Astrocyte of the hippocampus (primary cell): ENCODE results near the gene CEMIP.

Experiments used
- DNase-seq: peaks from one replicate; pipeline ENCODE4 v3.0.0; 2011; ENCODE audit warnings: low read depth, low spot score

Gene CEMIP

GRCh38 chr15:80778964-80779657 is at the start of gene CEMIP:
CEMIP (plus strand) TSS chr15:80779370; CDS start chr15:80873880, 94,510 bp downstream.
- DNase-seq, result peak; percentile 95

- no peak for DNase-seq
Measured at GRCh38 chr15:80730387-80730786, 48.8 kb upstream of the CEMIP start.

DNA sequence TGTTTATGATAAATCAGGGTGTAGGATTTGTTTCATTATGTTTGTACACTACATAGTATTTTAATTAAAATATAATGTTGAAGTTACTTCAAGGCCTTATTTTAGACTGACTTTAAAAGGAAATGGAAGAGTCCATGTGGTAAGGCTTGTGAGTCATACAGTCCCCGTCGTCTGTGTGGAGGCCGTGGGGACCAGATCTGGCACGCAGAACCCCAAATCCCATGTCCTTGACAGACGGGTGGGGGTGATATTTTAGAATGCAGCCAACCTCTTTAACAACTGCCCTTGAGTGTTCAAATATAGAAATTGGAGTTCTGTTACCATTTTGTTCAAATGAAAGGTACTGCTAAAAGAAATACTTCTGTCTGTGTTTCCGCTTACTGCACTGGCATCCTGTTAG is 48.2 kb upstream of the CEMIP start:
- no peak for DNase-seq

DNA sequence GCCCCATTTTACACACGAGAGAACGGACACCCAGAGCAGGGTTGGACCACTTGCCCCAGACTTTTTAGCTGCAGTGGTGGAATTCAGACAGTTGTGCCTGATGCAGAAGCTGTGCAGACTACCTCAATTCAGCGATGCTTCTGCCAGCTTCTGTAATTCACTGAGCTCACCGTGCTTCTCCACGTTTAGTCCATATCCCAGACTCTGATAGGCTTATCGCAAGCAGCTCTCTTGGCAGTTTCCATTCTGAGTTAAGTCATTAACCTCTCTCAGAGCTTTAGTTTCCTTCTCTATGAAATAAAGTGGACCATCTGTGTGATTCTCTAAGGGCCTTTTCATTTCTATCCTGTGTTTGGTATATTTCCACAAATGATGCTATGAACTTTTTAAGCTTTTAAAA is 47.0 kb upstream of the CEMIP start:
- no peak for DNase-seq

- DNase-seq, result no peak
Measured at GRCh38 chr15:80732818-80733217, 46.4 kb upstream of the CEMIP start.

GRCh38 chr15:80733460-80733859 is 45.7 kb upstream of the CEMIP start:
- no peak for DNase-seq

- no peak for DNase-seq
Measured at GRCh38 chr15:80735344-80735743, 43.8 kb upstream of the CEMIP start.

- no peak for DNase-seq
Measured at GRCh38 chr15:80736560-80736959, 42.6 kb upstream of the CEMIP start.

DNA sequence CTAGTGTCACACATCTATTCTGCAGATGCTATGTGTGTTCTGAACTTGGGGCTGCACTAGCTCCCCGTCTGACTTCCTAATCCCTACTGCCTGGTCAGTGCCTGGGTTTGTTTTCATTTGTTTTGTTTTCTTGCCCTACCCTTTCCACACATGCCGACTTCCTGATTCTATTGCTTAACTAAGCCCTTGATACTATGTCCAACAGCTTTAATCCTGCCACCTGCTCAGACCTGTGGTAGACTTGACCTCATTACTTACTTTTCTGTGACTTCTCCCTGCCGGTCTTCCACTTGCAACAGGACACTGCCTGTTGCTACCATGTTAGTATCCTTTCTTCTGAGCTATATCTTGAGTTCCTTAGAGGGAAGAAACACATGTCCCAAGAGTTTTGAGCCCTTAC is 39.3 kb upstream of the CEMIP start:
- no peak for DNase-seq

- DNase-seq, result no peak
Measured at GRCh38 chr15:80742081-80742480, 37.1 kb upstream of the CEMIP start.

DNA sequence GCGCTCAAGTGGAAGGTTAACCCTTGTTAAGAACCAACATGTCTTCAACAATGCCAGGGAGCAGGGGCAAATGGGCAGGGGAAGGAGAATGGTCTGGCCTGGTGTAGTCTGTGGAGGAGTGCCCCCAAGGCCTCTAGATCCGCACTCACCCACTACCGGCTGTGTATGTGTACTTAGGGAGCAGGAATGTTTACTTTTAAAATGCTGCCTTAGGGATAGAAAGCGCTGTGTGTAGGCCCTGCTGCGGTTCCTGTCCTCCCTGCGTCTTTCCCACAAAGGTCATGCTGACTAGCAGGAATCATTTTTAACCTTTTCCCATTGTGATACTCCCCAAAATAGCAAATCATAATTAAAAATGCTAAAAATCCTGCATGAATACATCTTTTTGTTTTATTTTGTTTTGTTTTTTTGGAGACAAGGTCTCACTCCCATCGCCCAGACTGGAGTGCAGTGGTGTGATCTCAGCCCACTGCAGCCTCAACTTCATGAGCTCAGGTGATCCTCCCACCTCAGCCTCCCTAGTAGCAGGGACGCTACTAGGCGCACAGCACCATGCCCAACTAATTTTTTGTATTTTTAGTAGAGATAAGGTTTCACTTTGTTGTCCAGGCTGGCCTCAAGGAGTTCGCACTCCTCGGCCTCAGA is 35.9 kb upstream of the CEMIP start:
- DNase-seq, result no peak

DNA sequence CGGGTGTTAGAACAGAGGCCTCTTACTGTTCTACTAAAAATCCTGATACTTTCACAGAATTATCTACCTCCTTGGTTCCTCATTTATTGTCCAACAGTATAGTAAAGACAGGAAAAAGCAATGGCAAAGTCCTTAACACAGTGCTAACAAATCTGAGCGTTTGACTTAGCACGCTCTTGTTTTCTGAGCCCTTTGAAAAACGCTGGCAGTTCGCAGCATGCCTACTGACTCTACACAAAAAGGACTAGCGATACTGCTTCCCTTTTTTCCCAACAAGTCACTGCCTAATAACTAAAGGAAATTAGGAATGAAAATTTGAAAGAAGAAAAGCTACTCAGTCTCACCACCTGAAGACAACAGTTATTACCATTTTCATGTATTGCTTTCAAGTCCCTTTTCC is 34.8 kb upstream of the CEMIP start:
- peak; percentile 47 for DNase-seq

DNA sequence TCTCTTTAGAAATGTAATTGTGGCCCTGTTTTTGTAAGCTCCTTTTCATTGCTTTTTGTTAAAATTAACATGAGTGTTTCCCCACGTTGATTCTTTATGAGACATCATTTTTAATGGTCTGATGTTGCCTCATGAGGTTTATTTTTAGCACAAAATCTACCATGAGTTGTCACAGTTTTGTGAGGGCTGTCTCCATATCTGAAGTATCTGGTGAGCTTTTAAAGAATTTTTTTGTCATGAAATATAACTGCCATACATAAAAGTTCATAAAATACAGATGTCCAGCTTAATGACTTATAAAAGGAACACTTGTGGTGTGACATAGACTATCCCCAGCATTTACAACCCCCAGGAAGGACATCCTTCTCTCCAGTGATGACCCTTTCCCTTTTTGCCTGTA is 34.3 kb upstream of the CEMIP start:
- no peak for DNase-seq

GRCh38 chr15:80745888-80746287 is 33.3 kb upstream of the CEMIP start:
- no peak for DNase-seq

DNA sequence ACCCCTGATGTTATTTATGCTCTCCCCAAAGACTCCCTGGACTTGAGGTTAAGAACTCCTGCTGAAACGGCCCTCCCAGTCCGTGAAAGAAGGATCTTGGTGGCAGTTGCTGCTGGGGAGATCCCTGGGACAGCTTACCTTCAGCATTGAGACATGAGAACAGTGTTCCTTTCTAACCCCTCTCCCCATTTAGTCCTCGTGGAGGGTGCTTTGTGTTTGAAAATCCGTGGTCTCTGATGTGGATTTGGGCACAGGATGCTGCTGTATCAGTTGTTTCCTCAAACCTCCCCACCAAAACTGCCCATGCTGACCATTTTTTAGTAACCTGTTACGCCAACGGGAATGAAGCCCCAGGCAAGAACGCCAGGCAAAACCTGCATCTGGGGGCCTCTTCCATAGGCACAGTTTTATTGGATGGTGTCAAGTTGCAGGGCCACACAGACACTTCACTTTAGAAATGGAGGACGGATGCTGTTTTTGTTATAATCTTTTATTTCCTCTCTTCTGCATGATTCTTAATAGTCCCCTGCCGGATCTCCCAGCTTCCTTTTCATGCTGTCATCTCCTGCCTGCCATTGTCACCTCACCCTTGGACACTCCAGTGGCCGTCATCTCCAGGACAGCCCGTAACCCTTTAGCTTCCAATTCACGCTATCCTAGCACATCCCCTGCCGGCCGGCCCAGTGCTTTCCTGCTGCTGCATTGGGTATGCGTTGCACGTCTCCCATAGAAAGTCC is 31.7 kb upstream of the CEMIP start:
- DNase-seq, result no peak

DNA sequence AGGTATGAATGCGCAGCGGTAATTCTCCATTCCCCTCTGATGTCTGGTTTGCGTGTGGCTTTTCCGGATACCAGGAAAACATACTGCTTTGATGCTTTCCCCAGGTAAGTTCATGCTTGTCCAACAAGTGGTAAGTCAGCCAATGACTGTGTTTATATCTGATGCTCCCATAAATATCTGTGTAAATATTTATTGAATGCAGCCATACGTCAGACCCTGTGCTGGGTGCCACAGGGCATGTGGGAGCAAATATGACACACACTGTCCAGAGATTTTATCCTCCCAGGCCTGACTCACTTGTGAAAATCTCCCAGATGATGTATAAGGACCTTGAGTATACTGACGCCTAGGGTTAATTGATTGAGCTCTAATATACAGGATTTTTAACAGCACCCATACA is 29.6 kb upstream of the CEMIP start:
- no peak for DNase-seq

DNA sequence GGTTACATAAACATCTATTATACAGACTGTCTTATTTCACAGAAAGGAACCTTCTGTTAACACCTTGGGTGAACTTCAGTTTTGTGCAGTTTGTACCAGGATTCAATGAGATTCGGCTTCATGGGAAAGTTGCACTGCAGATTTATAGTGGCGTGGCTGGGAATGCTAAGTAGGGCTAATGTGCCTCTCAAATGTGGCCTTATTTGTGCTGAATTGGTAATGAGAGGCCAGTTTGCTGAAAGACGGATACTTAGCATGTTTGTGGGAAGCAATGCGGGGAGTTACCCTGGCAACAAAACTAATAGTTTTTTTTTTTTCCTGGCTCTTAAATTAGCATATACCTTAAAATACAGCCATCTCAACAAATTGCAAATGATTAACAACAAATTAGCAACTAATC is 28.6 kb upstream of the CEMIP start:
- peak; percentile 94 for DNase-seq

- no peak for DNase-seq
Measured at GRCh38 chr15:80752204-80752603, 27.0 kb upstream of the CEMIP start.

DNA sequence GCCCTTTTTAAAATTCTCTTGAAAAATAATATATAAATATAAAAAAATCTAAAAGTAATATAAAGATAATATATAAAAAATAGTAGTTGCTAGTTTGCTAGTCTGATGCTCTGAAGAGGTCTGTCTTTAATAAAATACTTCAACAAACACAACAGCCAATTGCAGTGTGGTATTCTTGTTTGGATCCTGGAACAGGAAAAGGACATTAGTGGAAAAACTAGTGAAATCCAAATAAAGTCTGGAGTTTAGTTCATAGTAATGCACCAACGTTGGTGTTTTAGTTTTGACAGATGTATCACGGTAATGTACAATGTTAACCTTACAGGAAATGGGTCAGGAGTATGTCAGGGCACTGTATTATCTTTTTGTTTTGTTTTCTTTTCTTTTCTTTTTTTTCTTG is 26.0 kb upstream of the CEMIP start:
- DNase-seq, result no peak

GRCh38 chr15:80754014-80754413 is 25.2 kb upstream of the CEMIP start:
- no peak for DNase-seq

GRCh38 chr15:80755885-80756284 is 23.3 kb upstream of the CEMIP start:
- DNase-seq, result no peak

GRCh38 chr15:80758130-80758745 is 20.9 kb upstream of the CEMIP start:
- no peak for DNase-seq
